ENCODE data around the gene B3GALT4.
A peak's percentile ranks its signal among the peaks of the same experiment; 100 is the strongest.

Gene B3GALT4

GRCh38 chr6:33315793-33316602 lies 39.1 kb downstream of the B3GALT4 start:
- no peak for DNase-seq

GRCh38 chr6:33316603-33317418 lies 39.9 kb downstream of the B3GALT4 start:
- DNase-seq, result no peak

GRCh38 chr6:33317419-33317668 lies 40.4 kb downstream of the B3GALT4 start:
- DNase-seq, result no peak

GRCh38 chr6:33317669-33318425 lies 40.9 kb downstream of the B3GALT4 start, which contains the start of gene ZBTB22:
ZBTB22 (minus strand) TSS chr6:33317744; CDS start chr6:33316916, 828 bp downstream.
- peak; percentile 99 for DNase-seq

- no peak for DNase-seq
Observed at GRCh38 chr6:33318426-33319073, 41.6 kb downstream of the B3GALT4 start.

- DNase-seq, result no peak
Observed at GRCh38 chr6:33319939-33320314, 43.0 kb downstream of the B3GALT4 start.

GRCh38 chr6:33320315-33321181 lies 43.6 kb downstream of the B3GALT4 start:
- no peak for DNase-seq

GRCh38 chr6:33321227-33321626 lies 44.3 kb downstream of the B3GALT4 start:
- DNase-seq, result no peak

- DNase-seq, result no peak
Observed at GRCh38 chr6:33323623-33323948, 46.7 kb downstream of the B3GALT4 start.

GRCh38 chr6:33324125-33324524 lies 47.2 kb downstream of the B3GALT4 start:
- DNase-seq, result peak; percentile 52

Measured in MV-4-11 (cell line).